Measurements from ENCODE around the gene RBFA.

GRCh38 chr18:80074697-80075096 lies 40.5 kb downstream of the RBFA start:
- TF ChIP-seq POLR2A (IDR thresholded peaks at IDR 0.05) = no peak
- TF ChIP-seq, protein P1, sequence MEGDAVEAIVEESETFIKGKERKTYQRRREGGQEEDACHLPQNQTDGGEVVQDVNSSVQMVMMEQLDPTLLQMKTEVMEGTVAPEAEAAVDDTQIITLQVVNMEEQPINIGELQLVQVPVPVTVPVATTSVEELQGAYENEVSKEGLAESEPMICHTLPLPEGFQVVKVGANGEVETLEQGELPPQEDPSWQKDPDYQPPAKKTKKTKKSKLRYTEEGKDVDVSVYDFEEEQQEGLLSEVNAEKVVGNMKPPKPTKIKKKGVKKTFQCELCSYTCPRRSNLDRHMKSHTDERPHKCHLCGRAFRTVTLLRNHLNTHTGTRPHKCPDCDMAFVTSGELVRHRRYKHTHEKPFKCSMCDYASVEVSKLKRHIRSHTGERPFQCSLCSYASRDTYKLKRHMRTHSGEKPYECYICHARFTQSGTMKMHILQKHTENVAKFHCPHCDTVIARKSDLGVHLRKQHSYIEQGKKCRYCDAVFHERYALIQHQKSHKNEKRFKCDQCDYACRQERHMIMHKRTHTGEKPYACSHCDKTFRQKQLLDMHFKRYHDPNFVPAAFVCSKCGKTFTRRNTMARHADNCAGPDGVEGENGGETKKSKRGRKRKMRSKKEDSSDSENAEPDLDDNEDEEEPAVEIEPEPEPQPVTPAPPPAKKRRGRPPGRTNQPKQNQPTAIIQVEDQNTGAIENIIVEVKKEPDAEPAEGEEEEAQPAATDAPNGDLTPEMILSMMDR (IDR thresholded peaks at IDR 0.05) = no peak
